PC-3 (cell line): Measurements from ENCODE around the gene PLA2G2D. TPM values are rescaled to one million over a fixed set of nuclear protein-coding genes. Genes with fewer than 3 reads are reported as not detected.
A peak's percentile ranks its signal among the peaks of the same experiment; 100 is the strongest.

ENCODE experiments used
- ATAC-seq: fragments of 200-7000 bp; cut with Tn5 transposase; 2 replicates; pipeline ENCODE4 v1.9.1; 2020; ENCODE audit warnings: mild to moderate bottlenecking, moderate library complexity
- BruUV-seq: library from RNA; stranded (reverse); fragments of 400-500 nt; replicated peaks from 2 replicates; lab custom pipeline; 2021; lab: Mats Ljungman, UMichigan
- CTCF ChIA-PET: fragments of 300-600 bp; sonication (Branson Sonifier 250); formaldehyde crosslinking; loops from one replicate; lab custom pipeline; 2022; ENCODE audit warnings: antibody characterized with exemption; lab: Charles Lee
- POLR2A ChIA-PET: fragments of 300-600 bp; sonication (Branson Sonifier 250); formaldehyde crosslinking; loops from one replicate; lab custom pipeline; 2022; ENCODE audit warnings: antibody characterized with exemption; ENCODE audit not compliant: unreplicated experiment; lab: Charles Lee
- DNase-seq: peaks from one replicate; pipeline ENCODE4 v3.0.0-alpha.2; 2015
- H2AFZ ChIP-seq: fragments of 300-600 bp; sonication (generic); 2 replicates; pipeline ENCODE4 v1.6.0; 2016; ENCODE audit warnings: antibody characterized with exemption, low read length
- H3F3A ChIP-seq: fragments of 300-600 bp; sonication (generic); one replicate; pipeline ENCODE4 v1.6.0; 2017; ENCODE audit warnings: antibody characterized with exemption, low read length, control low read depth, mild to moderate bottlenecking; ENCODE audit not compliant: unreplicated experiment
- H3K27ac ChIP-seq: fragments of 300-600 bp; sonication (generic); 2 replicates; pipeline ENCODE4 v1.5.1; 2016; ENCODE audit warnings: mild to moderate bottlenecking, low read length
- H3K27me3 ChIP-seq: fragments of 300-600 bp; sonication (generic); 2 replicates; pipeline ENCODE4 v1.6.1; 2016; ENCODE audit warnings: low read length, mixed read lengths
- H3K36me3 ChIP-seq: fragments of 300-600 bp; sonication (generic); 2 replicates; pipeline ENCODE4 v1.6.1; 2016; ENCODE audit warnings: low read depth, mixed run types, low read length, mixed read lengths
- H3K4me1 ChIP-seq: fragments of 300-600 bp; sonication (generic); 2 replicates; pipeline ENCODE4 v1.5.1; 2016; ENCODE audit warnings: low read length; ENCODE audit not compliant: insufficient read depth
- H3K4me2 ChIP-seq: fragments of 300-600 bp; sonication (generic); 2 replicates; pipeline ENCODE4 v1.6.0; 2016; ENCODE audit warnings: low read length
- H3K4me3 ChIP-seq: fragments of 300-600 bp; sonication (generic); 2 replicates; pipeline ENCODE4 v1.5.1; 2016; ENCODE audit warnings: mild to moderate bottlenecking, low read length, mixed read lengths
- H3K79me2 ChIP-seq: fragments of 300-600 bp; sonication (generic); 2 replicates; pipeline ENCODE4 v1.6.1; 2017; ENCODE audit warnings: low read length, mixed read lengths
- H3K9ac ChIP-seq: fragments of 300-600 bp; sonication (generic); 2 replicates; pipeline ENCODE4 v1.6.0; 2016; ENCODE audit warnings: mild to moderate bottlenecking, low read length
- H3K9me2 ChIP-seq: fragments of 300-600 bp; sonication (generic); replicated peaks from 2 replicates; pipeline ENCODE4 v1.6.1; 2016; ENCODE audit warnings: mixed run types, low read length, mixed read lengths
- H3K9me3 ChIP-seq: fragments of 300-600 bp; sonication (generic); 2 replicates; pipeline ENCODE4 v1.6.1; 2016; ENCODE audit warnings: low read length, mixed read lengths
- H4K20me1 ChIP-seq: fragments of 300-600 bp; sonication (generic); 2 replicates; pipeline ENCODE4 v1.6.1; 2016; ENCODE audit warnings: low read length, mixed read lengths
- CTCF ChIP-seq: fragments of 300-600 bp; sonication (generic); conservative IDR thresholded peaks from 2 replicates; pipeline ENCODE4 v1.5.1; 2017; ENCODE audit warnings: antibody characterized with exemption, low read depth, mild to moderate bottlenecking, low read length
- EZH2 ChIP-seq: fragments of 300-600 bp; sonication (generic); IDR thresholded peaks from one replicate; pipeline ENCODE4 v1.6.1; 2017; ENCODE audit warnings: antibody characterized with exemption, mild to moderate bottlenecking, low read length; ENCODE audit not compliant: unreplicated experiment
- EZH2phosphoT487 ChIP-seq: fragments of 300-600 bp; sonication (generic); IDR thresholded peaks from 2 replicates; pipeline ENCODE4 v1.6.1; 2018; ENCODE audit warnings: mild to moderate bottlenecking, antibody characterized with exemption, low read length, borderline replicate concordance
- intact Hi-C: fragments of 100-400 bp; cut with micrococcal nuclease; formaldehyde crosslinking; loops from 2 replicates; pipeline ENCODE4 v1.9.0; 2023
- total RNA-seq: library from RNA; depleted of rRNA; stranded (reverse); fragments of >200 nt; gene quantifications from 2 replicates; pipeline ENCODE4 v1.2.3, GENCODE V29; 2014

Gene PLA2G2D
- total RNA-seq, 1 experiment from 2014 or later = not detected

GRCh38 chr1:20138961-20139550 lies 19.7 kb upstream of the PLA2G2D start, which contains the start of gene PLA2G2F:
Gene PLA2G2F, plus strand, starts transcription at chr1:20139323. Its CDS starts 105 bp downstream, at chr1:20139428.
- ChIA-PET POLR2A (no interaction called here), CTCF (no interaction called here)
- no peak for DNase-seq
- Histone ChIP-seq H3F3A (no peaks in the 10 kb centered on the region), H3K9me2 (no peaks in the 10 kb centered on the region), H4K20me1 (no peaks in the 10 kb centered on the region), H3K9ac (no peak within 1 kb of the TSS), H3K4me2 (peak within 1 kb of the TSS; percentile 22; the same call in 1 of the 2 replicates), H2AFZ (no peak within 1 kb of the TSS), H3K79me2 (no peaks in the 10 kb centered on the region), H3K4me3 (no peak within 1 kb of the TSS), H3K4me1 (peaks cover 41% of the 10 kb centered on the region), H3K9me3 (no peaks in the 10 kb centered on the region), H3K27ac (no peak within 1 kb of the TSS), H3K36me3 (no peaks in the 10 kb centered on the region), H3K27me3 (no peaks in the 10 kb centered on the region)
- TF ChIP-seq EZH2 (no peak), EZH2phosphoT487 (no peak), CTCF (no peak)
- intact Hi-C loops = no loop called here
- ATAC-seq = no peak
- BruUV-seq = no TSS peak

GRCh38 chr1:20138346-20138745 lies 19.0 kb upstream of the PLA2G2D start:
- BruUV-seq = no TSS peak
- H3K9me2 ChIP-seq = no peaks in the 10 kb centered on the region
- no peak overlapping the region for H3K27ac ChIP-seq
- no peak overlapping the region for H2AFZ ChIP-seq
- no peaks in the 10 kb centered on the region for H3K36me3 ChIP-seq
- H3K27me3 ChIP-seq = no peaks in the 10 kb centered on the region
- no peak overlapping the region for H3K9ac ChIP-seq
- TF ChIP-seq CTCF (no peak), EZH2phosphoT487 (no peak), EZH2 (no peak)
- H3K4me1 ChIP-seq = peaks cover 41% of the 10 kb centered on the region
- no peak overlapping the region for H3K4me2 ChIP-seq
- no peak overlapping the region for H3K4me3 ChIP-seq
- H3K79me2 ChIP-seq = no peaks in the 10 kb centered on the region
- intact Hi-C loops = no loop called here
- H4K20me1 ChIP-seq = no peaks in the 10 kb centered on the region
- ChIA-PET POLR2A (no interaction called here), CTCF (no interaction called here)
- no peaks in the 10 kb centered on the region for H3K9me3 ChIP-seq
- no peak for ATAC-seq
- DNase-seq = no peak
- no peaks in the 10 kb centered on the region for H3F3A ChIP-seq

- DNase-seq = peak; percentile 15
Observed at GRCh38 chr1:20137604-20138003, 18.3 kb upstream of the PLA2G2D start.

More at GRCh38 chr1:20137604-20138003, 18.3 kb upstream of the PLA2G2D start:
- CTCF ChIA-PET = no interaction called here
- Histone ChIP-seq H3K4me2 (peak overlapping the region; percentile 55), H3K27ac (peak overlapping the region; percentile 65), H3K27me3 (no peaks in the 10 kb centered on the region), H3F3A (no peaks in the 10 kb centered on the region), H3K36me3 (no peaks in the 10 kb centered on the region), H2AFZ (no peak overlapping the region), H3K9me3 (no peaks in the 10 kb centered on the region), H4K20me1 (no peaks in the 10 kb centered on the region), H3K9me2 (no peaks in the 10 kb centered on the region), H3K9ac (no peak overlapping the region; the same call in 1 of the 2 replicates), H3K4me1 (peaks cover 41% of the 10 kb centered on the region), H3K79me2 (no peaks in the 10 kb centered on the region), H3K4me3 (no peak overlapping the region)
- no TSS peak for BruUV-seq
- intact Hi-C loops = no loop called here
- POLR2A ChIA-PET = no interaction called here
- no peak for TF ChIP-seq CTCF
- TF ChIP-seq EZH2phosphoT487 = no peak
- no peak for TF ChIP-seq EZH2
- ATAC-seq = no peak
